IPS DF 6.9 (cell line): Measurements from ENCODE around the gene TIAM1.

ENCODE experiments used
- DNase-seq: peaks from one replicate; pipeline ENCODE4 v3.0.0-alpha.2; 2013; ENCODE audit warnings: low read depth, low spot score
- H3K27ac ChIP-seq: one replicate; pipeline ENCODE4 v1.5.1; 2013; ENCODE audit warnings: low read length, control low read depth
- H3K27me3 ChIP-seq: 2 replicates; pipeline ENCODE4 v1.6.1; 2013; ENCODE audit warnings: mild to moderate bottlenecking, low read length; ENCODE audit not compliant: control insufficient read depth, insufficient read depth
- H3K36me3 ChIP-seq: 2 replicates; pipeline ENCODE4 v1.6.1; 2013; ENCODE audit warnings: low read length; ENCODE audit not compliant: control insufficient read depth, insufficient read depth
- H3K4me1 ChIP-seq: 2 replicates; pipeline ENCODE4 v1.6.1; 2013; ENCODE audit warnings: low read length; ENCODE audit not compliant: control insufficient read depth, insufficient read depth
- H3K4me3 ChIP-seq: 2 replicates; pipeline ENCODE4 v1.5.1; 2013; ENCODE audit warnings: mild to moderate bottlenecking, low read length
- H3K9me3 ChIP-seq: 2 replicates; pipeline ENCODE4 v1.6.1; 2013; ENCODE audit warnings: low read length, inconsistent platforms; ENCODE audit not compliant: control insufficient read depth, insufficient read depth
- WGBS: extraction: QIAGEN DNeasy Blood & Tissue Kit; methylation state at CpG from one replicate; pipeline ENCODE4 v1.1.7; 2013; ENCODE audit warnings: mixed read lengths, missing lambda C conversion rate; ENCODE audit not compliant: insufficient read length, insufficient coverage; 5-methylcytosine and 5-hydroxymethylcytosine counted together

TIAM1 gene

GRCh38 chr21:31198575-31198974 is 145.5 kb downstream of the TIAM1 start:
- Histone ChIP-seq H3K4me3 (no peak overlapping the region), H3K4me1 (no peaks in the 10 kb centered on the region), H3K27me3 (0 out of 2 replicates have a peak, but pooled peaks cover 1% of the 10 kb centered on the region), H3K36me3 (no peaks in the 10 kb centered on the region), H3K9me3 (no peaks in the 10 kb centered on the region), H3K27ac (no peak overlapping the region)
- DNase-seq: no peak
- no CpG with 5 or more reads among the region's 4 CpGs for WGBS

GRCh38 chr21:31196724-31197123 is 147.3 kb downstream of the TIAM1 start:
- DNase-seq: no peak
- no CpG with 5 or more reads among the region's 2 CpGs for WGBS
- H3K4me1 ChIP-seq: no peaks in the 10 kb centered on the region
- no peaks in the 10 kb centered on the region for H3K36me3 ChIP-seq
- H3K9me3 ChIP-seq: no peaks in the 10 kb centered on the region
- H3K27me3 ChIP-seq: 0 out of 2 replicates have a peak, but pooled peaks cover 1% of the 10 kb centered on the region
- H3K4me3 ChIP-seq: no peak overlapping the region
- H3K27ac ChIP-seq: no peak overlapping the region

GRCh38 chr21:31195334-31196015 is 148.6 kb downstream of the TIAM1 start:
- H3K4me3 ChIP-seq: no peak overlapping the region
- H3K27ac ChIP-seq: no peak overlapping the region
- 0 out of 2 replicates have a peak, but pooled peaks cover 1% of the 10 kb centered on the region for H3K27me3 ChIP-seq
- 100% methylated on average over 2 of the region's 5 CpGs for WGBS
- H3K36me3 ChIP-seq: no peaks in the 10 kb centered on the region
- H3K9me3 ChIP-seq: no peaks in the 10 kb centered on the region
- H3K4me1 ChIP-seq: no peaks in the 10 kb centered on the region
- DNase-seq: no peak

GRCh38 chr21:31194510-31195293 is 149.4 kb downstream of the TIAM1 start:
- 0 out of 2 replicates have a peak, but pooled peaks cover 1% of the 10 kb centered on the region for H3K27me3 ChIP-seq
- no peak for DNase-seq

GRCh38 chr21:31193761-31194160 is 150.3 kb downstream of the TIAM1 start:
- H3K36me3 ChIP-seq: no peaks in the 10 kb centered on the region
- H3K9me3 ChIP-seq: no peaks in the 10 kb centered on the region
- no peak overlapping the region for H3K27ac ChIP-seq
- no peaks in the 10 kb centered on the region for H3K4me1 ChIP-seq
- no CpG with 5 or more reads among the region's 12 CpGs for WGBS
- no peak overlapping the region for H3K4me3 ChIP-seq
- no peak for DNase-seq
- 0 out of 2 replicates have a peak, but pooled peaks cover 1% of the 10 kb centered on the region for H3K27me3 ChIP-seq

More at GRCh38 chr21:31194510-31195293, 149.4 kb downstream of the TIAM1 start:
- Histone ChIP-seq H3K4me3 (no peak overlapping the region), H3K9me3 (no peaks in the 10 kb centered on the region), H3K36me3 (no peaks in the 10 kb centered on the region), H3K4me1 (no peaks in the 10 kb centered on the region), H3K27ac (no peak overlapping the region)
- WGBS: no CpG with 5 or more reads among the region's 5 CpGs

GRCh38 chr21:31191553-31191952 is 152.5 kb downstream of the TIAM1 start:
- DNase-seq: no peak
- Histone ChIP-seq H3K36me3 (no peaks in the 10 kb centered on the region), H3K4me3 (no peak overlapping the region), H3K27ac (no peak overlapping the region), H3K4me1 (no peaks in the 10 kb centered on the region), H3K27me3 (no peaks in the 10 kb centered on the region), H3K9me3 (no peaks in the 10 kb centered on the region)
- no CpG with 5 or more reads among the region's 3 CpGs for WGBS

GRCh38 chr21:31190516-31190915 is 153.5 kb downstream of the TIAM1 start:
- Histone ChIP-seq H3K27ac (no peak overlapping the region), H3K27me3 (no peaks in the 10 kb centered on the region; the same call in 1 of the 2 replicates), H3K4me3 (no peak overlapping the region), H3K9me3 (no peaks in the 10 kb centered on the region), H3K4me1 (no peaks in the 10 kb centered on the region), H3K36me3 (no peaks in the 10 kb centered on the region)
- no peak for DNase-seq
- WGBS: no CpG with 5 or more reads among the region's 5 CpGs

- Histone ChIP-seq H3K9me3 (no peaks in the 10 kb centered on the region), H3K27me3 (no peaks in the 10 kb centered on the region; the same call in 1 of the 2 replicates), H3K4me3 (no peak overlapping the region), H3K36me3 (no peaks in the 10 kb centered on the region), H3K27ac (no peak overlapping the region), H3K4me1 (no peaks in the 10 kb centered on the region)
- WGBS: no CpG with 5 or more reads among the region's 4 CpGs
- no peak for DNase-seq
These were observed 156.6 kb downstream of the TIAM1 start for GRCh38 chr21:31187499-31187898.

GRCh38 chr21:31186916-31187315 is 157.1 kb downstream of the TIAM1 start:
- no peaks in the 10 kb centered on the region; the same call in 1 of the 2 replicates for H3K27me3 ChIP-seq
- H3K9me3 ChIP-seq: no peaks in the 10 kb centered on the region
- DNase-seq: no peak
- H3K36me3 ChIP-seq: 0 out of 2 replicates have a peak, but pooled peaks cover 3% of the 10 kb centered on the region
- H3K4me1 ChIP-seq: no peaks in the 10 kb centered on the region
- no CpG with 5 or more reads among the region's 4 CpGs for WGBS
- no peak overlapping the region for H3K4me3 ChIP-seq
- no peak overlapping the region for H3K27ac ChIP-seq

GRCh38 chr21:31185663-31186062 is 158.4 kb downstream of the TIAM1 start:
- Histone ChIP-seq H3K27ac (no peak overlapping the region), H3K9me3 (no peaks in the 10 kb centered on the region), H3K4me1 (no peaks in the 10 kb centered on the region), H3K4me3 (no peak overlapping the region), H3K36me3 (0 out of 2 replicates have a peak, but pooled peaks cover 3% of the 10 kb centered on the region), H3K27me3 (no peaks in the 10 kb centered on the region; the same call in 1 of the 2 replicates)
- no CpG with 5 or more reads among the region's 3 CpGs for WGBS
- no peak for DNase-seq
